ENCODE measurements around the gene RGS9.

- no peak for TF ChIP-seq CTCF (conservative IDR thresholded peaks at IDR 0.05 in 1 of 2, IDR thresholded peaks at IDR 0.05 in 1 of 2; ENCODE audit: extremely low read depth in 1 of 2, insufficient read depth in 1 of 2, low read depth in 1 of 2, low read length in 2 of 2)
- TF ChIP-seq EZH2 (IDR thresholded peaks at IDR 0.05; ENCODE audit: borderline replicate concordance, low read length) = no peak
Measured at GRCh38 chr17:65103896-65104295, 33.3 kb upstream of the RGS9 start.
